KBM-7 (cell line): ENCODE measurements around the gene HPCA.

ENCODE experiments used
- DNase-seq: peaks from one replicate; pipeline ENCODE4 v3.0.0-alpha.2; 2015
- in situ Hi-C: fragments of 300-500 bp; cut with MboI; formaldehyde crosslinking; loops from 2 replicates; pipeline ENCODE4 v1.14.3; 2020; ENCODE audit warnings: low sequenced_read_pairs, low pct_unique_long_range_greater_than_20kb, mixed read lengths

Gene HPCA

DNA sequence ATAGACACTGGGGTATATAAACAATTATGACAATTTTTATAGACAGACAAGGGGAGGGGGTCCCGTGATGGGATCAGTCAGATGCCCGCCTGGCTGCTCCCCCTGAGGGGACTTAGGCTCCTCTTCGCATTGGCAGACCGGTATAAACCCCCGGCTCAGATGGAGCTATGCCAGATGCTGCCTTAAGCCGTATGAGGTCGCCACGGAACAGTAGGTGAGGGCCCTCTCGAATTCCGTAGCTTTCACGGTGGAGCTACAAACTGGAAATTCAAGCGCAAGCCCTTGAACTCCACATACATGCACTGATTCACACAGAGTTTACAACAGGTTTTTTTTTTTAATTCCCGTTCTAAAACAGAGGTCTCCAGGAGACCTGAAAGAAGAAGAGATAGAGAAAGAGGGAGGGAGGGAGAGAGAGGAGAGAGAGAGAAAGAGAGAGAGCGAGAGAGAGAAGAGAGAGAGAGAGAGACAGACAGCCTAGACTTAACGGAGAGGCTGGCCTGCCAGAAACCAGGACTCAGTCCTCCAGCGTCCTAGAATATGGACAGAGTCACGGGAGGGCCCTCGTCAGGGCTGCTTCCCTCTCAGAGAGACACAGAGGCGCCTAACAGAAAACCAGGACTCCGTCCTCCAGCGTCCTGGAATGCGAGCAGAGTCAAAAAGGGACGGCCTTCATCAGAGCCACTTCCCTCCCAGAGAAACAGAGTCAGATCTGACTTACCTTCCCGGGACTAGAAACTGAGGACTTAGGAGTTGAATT is 39.3 kb downstream of the HPCA start:
- DNase-seq = no peak
- in situ Hi-C loops = loop anchor here (25.0 kb wide), 1 partner anchor 687 kb away; no protein-coding TSS in a partner anchor

DNA sequence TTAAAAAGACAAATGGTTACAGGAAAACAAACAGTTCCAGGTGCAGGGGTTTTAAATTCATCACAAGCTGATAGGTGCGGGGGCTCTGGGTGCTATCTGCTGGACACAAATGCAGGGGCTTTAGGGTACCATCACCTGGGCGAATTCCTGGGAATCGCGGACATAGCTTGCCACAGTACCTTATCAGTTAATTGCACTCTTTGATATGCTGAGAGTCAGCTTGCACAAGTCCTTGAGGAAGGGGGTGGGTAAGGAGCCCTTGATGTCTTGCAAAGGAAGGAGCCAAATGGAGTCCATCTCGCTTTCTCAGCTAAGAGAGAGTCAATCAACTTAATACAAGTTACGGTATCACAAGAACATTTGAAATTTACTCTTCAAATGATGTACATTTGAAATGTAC is 40.3 kb downstream of the HPCA start:
- in situ Hi-C loops = loop anchor here (25.0 kb wide), 1 partner anchor 686 kb away; no protein-coding TSS in a partner anchor
- DNase-seq = no peak

DNA sequence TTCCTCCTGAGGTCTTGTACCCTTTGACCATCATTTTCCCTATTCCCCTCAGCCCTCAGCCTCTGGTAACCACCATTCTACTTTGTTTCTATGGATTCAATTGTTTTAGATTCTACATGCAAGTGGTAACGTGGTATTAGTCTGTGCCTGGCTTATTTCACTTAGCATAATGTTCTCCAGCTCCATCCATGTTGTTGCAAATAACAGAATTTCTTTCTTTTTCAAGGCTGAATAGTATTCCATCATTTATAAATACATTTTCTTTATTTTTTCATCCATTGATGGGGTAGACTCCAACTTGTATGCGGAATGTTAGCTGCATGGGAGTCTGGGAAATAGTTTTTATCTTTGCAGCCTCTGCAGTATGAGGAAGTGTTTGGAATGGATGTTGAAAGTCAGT is 41.1 kb downstream of the HPCA start:
- in situ Hi-C loops = loop anchor here (25.0 kb wide), 1 partner anchor 685 kb away; no protein-coding TSS in a partner anchor
- no peak for DNase-seq

DNA sequence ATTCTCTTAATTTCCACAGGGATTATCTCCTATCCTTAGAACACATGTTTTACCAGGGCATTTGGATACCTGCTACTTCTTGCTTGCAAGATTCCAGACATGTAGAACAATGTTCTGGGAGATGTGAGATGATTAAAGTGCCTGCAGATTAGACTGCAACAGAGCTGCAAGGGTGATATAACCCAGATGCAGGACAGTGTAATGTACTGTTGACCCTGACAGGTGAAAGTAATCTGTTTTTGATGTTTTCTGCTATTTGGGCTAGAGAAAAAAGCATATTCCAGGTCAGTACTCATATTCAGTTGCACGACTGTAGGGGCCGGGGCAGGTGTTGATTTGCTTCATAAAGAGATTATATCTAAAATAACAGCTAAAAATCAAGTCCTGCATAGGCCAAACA is 42.0 kb downstream of the HPCA start:
- DNase-seq = no peak
- in situ Hi-C loops = loop anchor here (25.0 kb wide), 1 partner anchor 684 kb away; no protein-coding TSS in a partner anchor

DNA sequence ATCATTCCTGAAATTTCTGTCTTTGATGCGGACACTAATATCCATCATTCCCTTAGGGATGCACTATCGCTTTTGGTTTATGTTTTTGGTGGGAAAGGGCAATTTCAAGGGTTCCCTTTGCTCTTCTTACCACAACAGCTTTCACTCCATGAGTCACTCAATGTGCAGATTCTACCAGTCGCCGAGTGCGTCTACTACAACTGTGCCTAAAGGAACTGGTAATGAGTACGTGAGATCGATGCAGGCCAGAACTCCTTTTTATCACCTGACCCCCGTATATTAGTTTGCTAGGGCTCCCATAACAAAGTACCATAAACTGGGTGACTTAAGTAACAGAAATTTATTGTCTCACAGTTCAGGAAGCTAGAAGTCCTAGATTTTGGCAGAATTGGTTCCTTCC is 42.4 kb downstream of the HPCA start:
- in situ Hi-C loops = loop anchor here (25.0 kb wide), 1 partner anchor 684 kb away; no protein-coding TSS in a partner anchor
- no peak for DNase-seq

DNA sequence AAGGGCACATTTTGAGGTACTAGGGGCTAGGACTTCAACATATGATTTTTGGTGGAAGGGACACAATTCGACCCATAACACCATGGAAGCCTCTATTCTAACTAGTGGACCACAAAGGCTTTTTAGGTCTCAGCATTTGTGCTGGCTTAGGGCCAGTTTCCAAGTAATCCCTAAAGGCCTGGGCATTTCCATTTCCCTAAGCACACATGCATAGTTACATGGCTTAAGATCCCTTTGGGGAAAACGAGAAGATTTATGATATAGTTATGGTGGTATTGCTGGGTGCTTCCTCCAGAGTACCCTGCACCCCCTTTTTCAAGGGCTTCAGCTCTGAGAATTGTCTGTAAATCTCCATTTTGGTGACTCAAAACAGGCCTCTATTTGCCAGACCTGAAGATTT is 43.1 kb downstream of the HPCA start:
- in situ Hi-C loops = loop anchor here (25.0 kb wide), 1 partner anchor 683 kb away; no protein-coding TSS in a partner anchor
- DNase-seq = no peak

DNA sequence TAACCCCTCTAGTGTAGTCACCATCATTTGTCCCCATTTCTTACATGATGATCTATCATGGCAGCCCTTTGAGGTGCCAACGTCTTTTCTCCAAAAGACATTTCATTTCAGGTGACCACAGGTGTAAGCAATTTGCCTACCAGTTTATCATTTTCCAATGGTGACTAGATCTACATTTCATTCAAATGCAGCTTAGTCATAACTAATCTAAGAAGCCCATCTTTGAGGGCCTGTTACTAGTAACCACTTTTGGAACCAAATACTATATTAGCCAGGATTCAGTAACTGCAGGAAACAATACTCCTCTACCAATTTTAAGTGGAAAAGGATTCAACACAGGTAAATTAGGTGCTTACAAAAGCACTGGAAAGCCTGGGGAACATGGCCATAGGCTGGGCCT is 45.5 kb downstream of the HPCA start:
- in situ Hi-C loops = loop anchor here (25.0 kb wide), 1 partner anchor 681 kb away; no protein-coding TSS in a partner anchor
- DNase-seq = no peak

DNA sequence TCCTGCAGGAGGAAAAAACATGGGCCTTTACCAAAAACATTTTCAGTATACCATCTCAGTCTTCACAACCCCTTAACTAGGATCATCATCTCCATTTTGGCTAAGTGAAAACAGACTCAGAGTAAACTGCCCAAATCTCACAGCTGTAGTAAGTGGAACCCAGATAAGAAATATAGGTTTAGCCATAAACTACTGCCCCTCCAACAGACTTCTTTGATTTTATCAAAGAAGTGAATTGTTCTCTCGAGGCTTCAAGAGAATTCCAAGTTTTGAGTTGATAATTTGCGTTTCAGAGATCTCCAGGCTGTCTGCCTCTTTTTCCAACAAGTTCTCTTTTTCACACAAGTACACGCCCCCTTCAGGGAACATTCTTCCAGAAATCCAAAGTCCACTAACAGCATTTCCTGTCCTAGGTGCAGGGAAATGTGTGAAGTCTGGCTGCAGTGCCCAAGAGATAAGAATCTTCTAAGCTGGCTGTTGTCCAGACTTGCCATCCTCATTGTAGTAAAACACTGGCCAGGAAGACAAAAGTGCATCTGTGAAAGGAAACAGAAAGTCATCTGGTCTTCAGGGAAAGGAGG is 47.5 kb downstream of the HPCA start:
- in situ Hi-C loops = loop anchor here (25.0 kb wide), 1 partner anchor 678 kb away; no protein-coding TSS in a partner anchor
- DNase-seq = peak; percentile 54

DNA sequence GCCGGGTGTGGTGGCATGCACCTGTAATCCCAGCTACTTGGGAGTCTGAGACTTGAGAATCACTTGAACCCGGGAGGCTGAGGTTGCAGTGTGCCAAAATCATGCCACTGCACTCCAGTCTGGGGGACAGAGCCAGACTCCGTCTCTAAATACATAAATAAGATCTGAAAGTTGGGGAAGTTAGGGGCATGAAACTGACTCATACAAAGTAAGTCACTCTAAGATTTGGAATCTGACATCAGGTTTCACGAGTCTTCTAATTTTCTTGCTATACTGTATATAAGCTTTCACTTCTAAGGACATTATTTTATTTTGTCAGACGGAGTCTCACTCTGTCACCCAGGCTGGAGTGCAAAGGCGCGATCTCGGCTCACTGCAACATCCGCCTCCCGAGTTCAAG is 48.2 kb downstream of the HPCA start:
- in situ Hi-C loops = loop anchor here (25.0 kb wide), 1 partner anchor 678 kb away; no protein-coding TSS in a partner anchor
- DNase-seq = no peak

DNA sequence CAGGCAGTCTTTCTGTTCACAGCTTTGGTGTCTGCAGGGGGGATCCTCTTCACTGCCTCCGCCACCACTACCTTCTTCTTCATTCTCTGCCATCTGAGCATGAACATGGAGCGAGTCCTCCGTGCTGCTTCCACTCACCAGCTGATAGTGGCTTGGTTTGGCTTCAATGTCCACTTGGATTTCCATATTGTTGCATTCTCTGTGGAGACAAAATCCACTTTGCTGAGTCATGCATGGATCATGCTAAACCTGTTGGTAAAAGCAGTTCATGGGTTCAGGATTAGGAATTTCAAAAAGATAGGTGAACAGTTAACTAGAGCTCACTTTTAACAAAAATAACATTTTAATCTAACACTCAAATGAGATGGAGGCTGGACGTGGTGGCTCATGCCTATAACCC is 50.8 kb downstream of the HPCA start:
- in situ Hi-C loops = loop anchor here (25.0 kb wide), 1 partner anchor 675 kb away; no protein-coding TSS in a partner anchor
- no peak for DNase-seq

DNA sequence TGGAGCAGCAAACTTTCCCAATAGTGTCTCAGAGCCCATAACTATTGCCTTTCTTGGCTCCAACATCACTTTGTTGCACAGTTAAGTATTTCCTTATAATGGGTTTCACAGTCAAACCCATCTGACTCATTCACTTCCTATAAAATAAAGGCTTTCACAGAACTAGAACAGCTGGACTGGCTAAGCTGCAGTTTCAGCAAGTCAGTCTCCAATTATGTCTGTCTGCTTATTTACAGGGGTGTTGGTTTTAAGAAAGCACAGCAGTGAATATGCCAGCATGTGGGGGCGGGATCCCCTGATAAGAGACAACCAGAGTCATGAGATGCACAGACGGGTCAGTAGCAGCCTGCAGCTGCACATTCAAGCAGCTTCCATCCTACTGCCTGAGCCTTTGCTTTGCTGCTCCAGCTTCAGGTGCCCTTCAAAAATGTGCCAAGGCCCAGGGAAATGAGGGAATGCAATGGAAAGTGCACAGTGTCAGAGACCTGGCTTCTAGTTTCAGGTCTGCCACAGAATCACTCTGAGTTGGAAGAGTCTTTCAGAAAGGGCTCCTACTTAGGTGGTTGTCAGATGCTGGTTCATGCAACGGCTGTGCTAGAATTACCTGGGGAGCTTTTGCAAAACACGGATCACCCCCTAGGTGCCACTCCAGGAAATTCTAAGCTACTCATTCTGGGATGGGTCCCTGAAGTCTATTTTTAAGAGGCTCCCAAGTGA is 53.5 kb downstream of the HPCA start:
- DNase-seq = no peak
- in situ Hi-C loops = loop anchor here (25.0 kb wide), 1 partner anchor 672 kb away; no protein-coding TSS in a partner anchor

DNA sequence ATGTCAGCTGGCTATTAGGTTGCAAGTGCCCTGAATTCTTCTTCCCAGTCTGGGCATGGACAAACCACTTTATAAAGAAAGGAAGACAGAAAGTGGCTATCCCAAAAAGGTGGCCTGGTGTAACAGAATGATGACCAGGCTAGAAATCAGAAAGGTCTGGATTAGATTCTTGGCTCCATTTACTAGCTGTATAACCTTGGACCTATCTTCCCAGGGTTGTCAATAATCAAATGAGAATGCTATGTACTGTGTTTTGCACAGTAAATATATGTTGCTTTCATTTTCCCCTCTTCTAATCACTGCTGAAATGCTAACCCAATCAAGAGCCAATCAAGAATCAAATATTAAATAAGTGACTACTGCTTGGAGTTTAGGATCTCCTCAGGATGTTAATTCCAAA is 57.9 kb downstream of the HPCA start:
- no peak for DNase-seq
- in situ Hi-C loops = loop anchor here (25.0 kb wide), 1 partner anchor 668 kb away; no protein-coding TSS in a partner anchor
